Activated CD4-positive, alpha-beta T cell treated with anti-CD3 and anti-CD28 coated beads, Interleukin-2, Interleukin-4, amounts not matched to agents 100 ng/mL and 50 ng/mL, durations not matched to agents 16 hours and 8 hours (primary cell): ENCODE results near the gene NXN.
"Not testable (repeated sequence)": the region's sequence is repeated elsewhere in the genome, so short reads cannot be mapped to it uniquely, and the experiment has no call there.

Experiments used
- DNase-seq: peaks from one replicate; pipeline ENCODE4 v3.0.0-alpha.2; 2020; ENCODE audit warnings: low spot score

Gene NXN

DNA sequence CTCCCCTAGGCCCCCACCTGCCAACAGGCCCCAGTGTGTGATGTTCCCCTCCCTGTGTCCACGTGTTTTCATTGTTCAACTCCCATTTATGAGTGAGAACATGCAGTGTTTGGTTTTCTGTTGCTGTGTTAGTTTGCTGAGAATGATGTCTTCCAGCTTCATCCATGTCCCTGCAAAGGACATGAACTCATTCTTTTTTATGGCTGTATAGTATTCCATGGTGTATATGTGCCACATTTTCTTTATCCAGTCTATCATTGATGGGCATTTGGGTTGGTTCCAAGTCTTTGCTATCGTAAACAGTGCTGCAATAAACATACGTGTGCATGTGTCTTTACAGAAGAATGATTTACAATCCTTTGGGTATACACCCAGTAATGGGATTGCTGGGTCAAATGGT, 150.0 kb downstream of the NXN start:
- DNase-seq: not testable (repeated sequence)

DNA sequence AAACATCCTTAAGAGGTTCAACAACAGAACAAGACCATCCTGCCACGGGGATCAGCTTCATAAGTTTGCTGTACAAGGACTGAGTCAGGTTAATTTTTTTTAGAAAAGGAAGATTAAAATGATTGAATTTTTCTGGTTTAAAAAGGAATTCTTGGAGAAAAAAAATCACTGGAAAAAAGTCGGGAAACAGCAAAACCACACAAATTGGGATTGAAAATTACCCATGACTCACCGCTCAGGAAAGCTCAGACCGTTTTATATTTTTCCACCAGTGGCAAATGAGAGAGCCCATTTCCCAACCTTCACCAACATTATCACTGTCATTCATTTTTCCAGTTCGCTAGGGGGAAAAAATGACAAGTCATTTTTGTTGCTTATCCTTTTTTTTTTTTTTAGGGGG, 150.8 kb downstream of the NXN start:
- no peak for DNase-seq

DNA sequence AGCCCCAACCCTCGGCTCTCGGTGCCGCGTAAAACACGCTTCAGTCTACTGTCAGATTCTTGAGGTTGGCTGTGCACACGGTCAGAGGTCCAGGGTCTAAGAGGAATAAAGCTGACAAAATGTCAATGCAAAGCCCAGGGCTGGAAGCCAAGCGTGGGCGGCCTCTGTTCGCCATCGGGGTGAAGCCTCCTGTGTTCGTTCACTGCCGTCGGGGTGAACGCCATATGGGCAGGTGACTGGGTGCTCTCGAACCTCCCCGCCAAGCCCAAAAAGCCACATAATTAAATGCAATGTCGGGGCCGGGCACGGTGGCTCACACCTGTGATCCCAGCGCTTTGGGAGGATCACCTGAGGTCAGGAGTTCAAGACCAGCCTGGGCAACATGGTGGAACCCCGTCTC, 152.8 kb downstream of the NXN start:
- no peak for DNase-seq

DNA sequence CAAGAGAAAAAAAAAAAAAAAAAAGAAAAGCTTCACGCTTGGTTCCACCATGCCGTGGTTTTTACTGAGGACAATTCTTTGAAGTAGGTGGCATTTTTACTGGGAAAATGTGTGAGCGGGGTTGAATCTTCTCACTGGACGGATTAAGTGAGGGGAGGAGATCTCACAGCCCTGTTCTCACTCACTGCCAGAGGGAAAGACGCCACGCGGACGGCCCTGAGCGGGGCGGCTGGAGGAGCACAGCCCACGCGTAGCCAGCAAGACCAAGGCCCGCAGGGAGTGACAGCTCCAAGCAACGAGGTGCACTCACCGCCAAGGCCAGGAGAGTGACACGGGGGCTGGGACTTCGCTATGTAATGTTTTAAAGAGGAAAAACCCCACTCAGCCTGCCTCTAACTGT, 154.4 kb downstream of the NXN start:
- no peak for DNase-seq

DNA sequence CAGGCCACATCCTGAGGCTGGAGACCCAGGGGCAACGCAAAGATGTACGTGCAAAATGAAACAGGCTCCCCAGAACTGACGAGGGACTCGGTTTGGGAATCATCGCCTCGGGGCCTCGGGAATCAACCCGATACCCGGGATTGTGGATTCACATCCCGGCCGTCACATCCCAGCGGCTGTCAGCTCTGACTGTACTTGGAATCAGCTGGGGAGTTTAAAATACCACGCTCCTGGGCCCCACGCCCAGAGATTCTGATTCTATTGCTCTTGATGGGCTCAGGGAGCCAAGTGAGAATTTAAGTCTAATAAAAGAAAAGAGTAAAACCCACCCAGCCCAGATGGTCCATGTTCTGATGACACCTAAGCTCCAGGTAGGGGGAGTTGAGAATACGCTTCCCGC, 155.2 kb downstream of the NXN start:
- DNase-seq: no peak

DNA sequence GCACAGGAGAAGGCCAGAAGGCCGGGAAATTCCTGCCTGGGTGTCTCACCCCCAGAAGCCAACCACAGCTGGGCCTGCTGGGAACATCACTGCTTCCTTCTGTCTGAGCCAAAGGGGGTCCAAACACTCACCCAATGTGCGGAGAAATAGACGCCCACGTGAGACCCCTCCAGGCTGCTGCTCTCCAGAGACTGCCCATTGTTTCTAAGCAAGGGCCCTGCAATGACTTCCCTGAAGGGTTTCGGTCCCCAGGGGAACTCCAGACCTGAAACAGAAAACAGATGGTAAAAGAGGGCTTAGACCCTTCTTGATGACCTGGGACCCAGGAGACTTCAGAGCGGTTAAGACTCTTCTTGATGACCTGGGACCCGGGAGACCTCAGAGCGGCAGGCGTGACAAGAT, 156.1 kb downstream of the NXN start:
- no peak for DNase-seq

DNA sequence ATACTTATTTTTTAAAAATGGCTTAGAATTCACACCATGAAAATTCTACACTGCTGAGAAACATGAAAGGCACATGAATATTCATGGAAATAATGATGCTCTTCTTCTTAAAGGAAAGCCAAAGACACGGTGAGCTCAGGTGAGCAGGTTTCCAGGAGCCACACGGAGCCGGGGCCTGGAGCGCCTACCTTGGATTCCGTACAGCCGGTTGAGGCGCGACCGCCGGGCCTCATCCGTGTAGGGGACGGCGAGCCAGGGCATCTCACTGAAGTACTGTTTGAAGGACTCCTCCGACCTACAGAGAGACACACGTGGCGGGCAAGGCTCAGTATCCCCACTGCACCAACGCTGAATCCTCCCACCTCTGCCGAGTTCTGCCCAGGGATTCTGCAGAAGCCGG, 160.3 kb downstream of the NXN start:
- no peak for DNase-seq

DNA sequence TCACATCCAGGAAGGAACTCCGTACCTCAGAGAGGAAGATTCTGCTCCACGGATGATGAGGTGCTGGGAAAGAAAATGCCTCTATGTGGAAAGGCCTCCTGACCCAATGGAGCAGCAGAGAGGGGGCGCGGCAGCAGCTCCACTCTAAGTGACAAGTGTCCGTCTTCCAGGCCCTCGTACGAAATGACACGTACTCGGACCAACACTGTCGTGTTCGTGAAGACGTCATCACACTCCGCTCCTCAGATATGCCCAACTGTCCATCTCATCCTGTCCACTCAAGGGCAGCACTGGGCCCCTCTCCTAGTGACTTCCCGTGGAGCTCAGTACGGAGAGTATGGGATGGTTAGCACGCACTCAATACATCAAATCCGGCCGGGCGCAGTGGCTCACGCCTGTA, 165.2 kb downstream of the NXN start:
- DNase-seq: no peak

DNA sequence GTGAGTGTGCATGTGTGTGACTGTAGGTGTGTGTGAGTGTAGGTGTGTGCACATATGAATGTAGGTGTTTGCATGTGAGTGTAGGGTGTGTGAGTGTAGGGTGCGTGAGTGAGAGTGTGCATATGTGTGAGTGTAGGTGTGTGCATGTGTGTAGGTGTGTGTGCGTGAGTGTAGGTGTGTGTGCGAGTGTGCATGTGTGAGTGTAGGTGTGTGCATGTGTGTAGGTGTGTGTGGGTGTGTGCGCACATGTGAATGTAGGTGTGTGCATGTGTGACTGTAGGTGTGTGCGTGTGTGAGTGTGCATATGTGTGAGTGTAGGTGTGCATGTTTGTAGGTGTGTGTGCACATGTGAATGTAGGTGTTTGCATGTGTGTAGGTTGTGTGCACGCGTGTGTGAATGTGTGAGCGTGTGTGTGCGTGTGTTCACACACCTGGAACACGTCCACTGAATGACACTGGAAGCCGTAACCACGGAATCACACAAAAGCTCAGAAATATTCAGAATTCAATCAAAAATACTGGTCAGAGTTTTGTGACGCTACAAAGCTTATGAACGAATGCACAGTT, 166.9 kb downstream of the NXN start:
- no peak for DNase-seq

DNA sequence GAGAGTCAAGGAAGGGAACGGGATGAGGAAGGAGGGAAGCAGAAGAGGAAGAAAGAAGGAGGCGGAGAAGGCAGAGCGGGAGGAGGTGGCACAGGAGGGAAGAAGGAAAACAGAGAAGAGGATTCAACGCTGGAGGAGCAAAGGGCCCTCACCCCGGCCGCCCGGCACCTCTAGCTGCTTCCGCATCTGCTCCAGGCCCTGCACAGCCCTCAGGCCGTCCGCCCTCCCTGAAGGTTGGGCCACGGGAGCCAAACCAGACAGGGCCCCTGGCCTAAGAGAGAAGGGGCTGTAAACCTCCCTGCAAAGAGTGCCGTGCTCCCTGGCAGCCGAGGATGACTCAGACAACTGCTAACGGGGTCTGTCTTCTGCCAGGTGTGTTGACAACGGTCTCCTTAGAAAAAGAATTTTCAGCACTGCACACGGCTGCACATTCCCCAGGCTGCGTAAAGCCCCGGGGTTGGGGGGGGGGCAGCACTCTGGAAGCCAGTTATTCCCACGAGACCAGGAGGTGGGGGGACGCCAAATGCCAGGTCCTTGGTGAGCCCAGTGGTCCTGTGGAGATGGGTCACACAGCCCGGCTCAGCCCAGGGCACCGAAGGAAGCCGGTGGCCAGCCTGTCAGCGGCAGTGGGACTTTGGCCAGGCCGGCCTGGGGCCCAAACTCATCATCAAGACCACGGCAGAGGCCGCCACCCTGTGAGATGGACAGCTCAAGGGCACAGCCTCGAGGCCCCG, 168.4 kb downstream of the NXN start:
- DNase-seq: no peak

DNA sequence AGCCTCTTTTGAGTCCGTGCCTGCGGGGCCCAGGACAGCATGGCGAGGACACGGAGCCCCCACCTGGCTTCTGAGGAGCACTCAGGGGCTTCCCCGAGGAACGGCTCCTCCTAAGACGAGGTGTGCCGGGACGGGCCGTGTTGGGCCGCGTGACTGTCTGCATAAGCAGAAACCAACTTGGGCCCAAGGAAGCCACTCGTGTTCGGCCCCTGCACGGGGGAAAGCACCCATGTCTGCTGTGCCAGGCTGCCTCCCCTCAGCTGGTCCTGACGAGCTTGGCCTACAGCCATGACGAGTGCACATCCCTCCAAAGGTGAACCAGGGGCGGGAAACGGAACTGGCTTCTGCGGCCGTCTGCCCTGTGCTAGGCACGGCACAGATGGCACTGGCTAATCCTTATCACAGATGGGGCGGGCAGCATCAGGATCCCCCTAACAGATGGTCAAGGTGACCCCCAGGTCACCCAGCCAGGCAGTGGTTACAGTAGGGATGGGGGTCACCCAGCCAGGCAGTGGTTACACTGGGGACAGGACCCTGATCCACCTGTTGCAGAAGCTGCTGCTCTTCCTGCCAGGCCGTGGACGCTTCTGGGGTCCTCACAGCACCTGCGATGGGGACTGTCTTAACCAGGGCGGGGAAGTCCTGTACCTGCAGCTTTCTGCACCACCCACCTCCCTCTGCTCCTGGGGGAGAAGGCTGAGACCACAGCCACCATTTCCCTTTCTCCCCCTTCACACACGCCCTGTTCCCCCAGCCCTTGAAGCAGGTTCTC, 171.9 kb downstream of the NXN start:
- DNase-seq: no peak

DNA sequence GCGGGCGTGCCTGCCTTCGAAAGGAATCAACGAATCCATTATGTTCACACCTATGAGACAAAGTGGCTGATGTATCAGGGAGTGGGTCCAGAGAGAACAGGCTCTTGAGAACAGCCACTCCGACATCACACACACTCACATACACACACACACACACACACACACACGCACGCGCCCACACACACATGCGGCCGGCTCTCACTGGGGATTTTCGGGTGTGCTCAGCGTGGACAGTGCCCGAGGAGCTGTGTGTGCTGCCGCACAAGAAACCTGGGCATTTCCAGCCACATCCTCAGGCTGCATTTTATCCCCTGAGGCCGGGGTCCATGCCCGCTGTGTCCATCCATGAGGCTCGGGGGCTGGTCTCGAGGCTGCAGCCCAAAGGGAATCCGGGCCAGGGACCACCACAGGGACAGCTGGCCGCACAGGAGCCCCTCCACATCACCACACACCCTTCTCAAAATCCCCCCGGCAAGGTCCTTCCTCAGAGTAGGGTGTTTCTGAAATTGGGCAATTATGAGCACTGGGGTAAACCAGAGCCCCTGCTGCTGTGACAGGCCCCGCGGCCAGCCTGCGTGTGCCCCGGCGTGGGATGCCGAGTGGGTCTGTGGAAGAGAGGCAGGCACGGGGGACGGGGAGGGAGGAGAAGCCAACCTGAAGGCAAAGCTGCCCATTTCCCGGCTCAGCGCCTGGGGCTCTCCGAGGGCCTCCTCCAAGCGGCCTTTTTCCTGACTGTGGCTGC, 172.6 kb downstream of the NXN start:
- DNase-seq: no peak

DNA sequence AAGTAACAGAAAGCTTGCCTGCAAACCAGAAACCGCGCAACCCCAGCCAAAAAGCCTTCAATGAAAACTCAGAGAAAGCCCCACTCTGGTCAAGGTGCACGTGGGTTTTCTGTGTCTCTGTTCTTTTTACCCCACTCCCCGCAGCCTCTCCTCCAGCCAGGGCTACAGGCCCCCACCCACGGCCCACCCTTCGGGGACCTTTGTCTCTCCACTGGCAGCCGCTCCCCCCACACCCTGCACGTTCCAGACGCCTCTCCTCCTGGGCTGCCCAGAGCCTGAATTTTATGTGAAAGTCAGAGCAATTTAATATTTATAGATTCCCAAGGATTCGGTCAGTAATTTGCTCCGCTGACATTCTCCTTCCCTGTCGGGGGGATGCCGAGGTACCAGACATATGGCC, 173.2 kb downstream of the NXN start:
- no peak for DNase-seq

DNA sequence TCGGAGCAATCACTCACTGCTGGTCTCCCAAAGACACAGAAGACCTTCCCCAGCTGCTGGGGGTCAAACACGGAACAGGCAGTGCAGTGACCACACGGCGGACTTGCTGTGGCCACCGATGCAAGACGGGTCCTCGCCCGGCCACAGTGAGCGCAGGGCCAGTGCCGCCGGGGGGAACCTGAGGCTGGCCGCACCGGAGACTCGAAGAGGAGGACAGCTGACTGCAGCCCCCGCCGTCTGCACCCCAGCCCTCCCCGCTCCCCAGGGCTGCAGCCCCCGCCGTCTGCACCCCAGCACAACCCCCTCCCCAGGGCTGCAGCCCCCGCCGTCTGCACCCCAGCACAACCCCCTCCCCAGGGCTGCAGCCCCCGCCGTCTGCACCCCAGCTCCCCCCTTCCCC, 173.7 kb downstream of the NXN start:
- DNase-seq: not testable (repeated sequence)

DNA sequence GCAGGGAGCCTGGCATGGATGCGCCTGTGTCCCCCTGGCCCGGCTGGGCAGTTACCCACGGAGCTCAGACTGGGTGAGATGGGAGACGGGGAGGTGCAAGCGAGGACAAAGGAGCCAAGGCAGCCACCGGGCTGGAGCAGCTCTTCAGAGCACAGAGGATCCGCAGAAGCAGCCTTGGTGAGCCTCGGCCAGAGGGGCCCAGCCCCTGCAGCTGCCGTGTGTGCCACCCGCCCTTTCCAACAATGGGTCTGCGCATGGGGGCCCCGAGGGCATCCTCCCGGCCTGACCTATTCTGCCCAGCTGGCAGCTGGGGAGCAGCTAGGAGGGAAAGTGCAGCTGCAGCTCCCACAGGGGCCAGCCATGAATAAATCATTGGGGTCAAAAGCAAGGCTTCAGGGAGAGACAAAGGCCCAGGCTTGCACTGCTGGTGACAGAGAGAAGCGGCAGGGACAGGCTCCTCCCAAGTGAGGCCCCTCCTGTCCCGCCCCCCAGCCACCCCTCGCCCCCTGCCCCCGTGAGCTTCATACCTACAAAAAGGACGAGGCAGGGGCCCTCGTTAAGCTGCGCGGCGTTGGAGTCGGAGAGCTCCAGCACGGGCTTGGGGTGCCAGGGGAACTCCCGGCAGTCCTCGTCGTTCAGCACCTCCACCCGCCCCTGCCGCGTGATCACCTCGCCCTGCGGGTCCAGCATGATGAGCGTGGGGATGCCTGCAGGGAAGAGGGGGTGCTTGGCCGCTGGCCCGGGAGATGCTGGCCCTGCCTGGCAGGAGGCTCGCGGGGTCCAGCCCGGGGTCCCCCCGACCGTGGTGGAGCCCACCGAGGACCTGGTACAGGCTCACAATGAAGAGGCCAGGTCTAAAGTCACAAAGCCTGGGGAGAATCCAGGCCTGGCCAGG, 174.8 kb downstream of the NXN start:
- DNase-seq: no peak

DNA sequence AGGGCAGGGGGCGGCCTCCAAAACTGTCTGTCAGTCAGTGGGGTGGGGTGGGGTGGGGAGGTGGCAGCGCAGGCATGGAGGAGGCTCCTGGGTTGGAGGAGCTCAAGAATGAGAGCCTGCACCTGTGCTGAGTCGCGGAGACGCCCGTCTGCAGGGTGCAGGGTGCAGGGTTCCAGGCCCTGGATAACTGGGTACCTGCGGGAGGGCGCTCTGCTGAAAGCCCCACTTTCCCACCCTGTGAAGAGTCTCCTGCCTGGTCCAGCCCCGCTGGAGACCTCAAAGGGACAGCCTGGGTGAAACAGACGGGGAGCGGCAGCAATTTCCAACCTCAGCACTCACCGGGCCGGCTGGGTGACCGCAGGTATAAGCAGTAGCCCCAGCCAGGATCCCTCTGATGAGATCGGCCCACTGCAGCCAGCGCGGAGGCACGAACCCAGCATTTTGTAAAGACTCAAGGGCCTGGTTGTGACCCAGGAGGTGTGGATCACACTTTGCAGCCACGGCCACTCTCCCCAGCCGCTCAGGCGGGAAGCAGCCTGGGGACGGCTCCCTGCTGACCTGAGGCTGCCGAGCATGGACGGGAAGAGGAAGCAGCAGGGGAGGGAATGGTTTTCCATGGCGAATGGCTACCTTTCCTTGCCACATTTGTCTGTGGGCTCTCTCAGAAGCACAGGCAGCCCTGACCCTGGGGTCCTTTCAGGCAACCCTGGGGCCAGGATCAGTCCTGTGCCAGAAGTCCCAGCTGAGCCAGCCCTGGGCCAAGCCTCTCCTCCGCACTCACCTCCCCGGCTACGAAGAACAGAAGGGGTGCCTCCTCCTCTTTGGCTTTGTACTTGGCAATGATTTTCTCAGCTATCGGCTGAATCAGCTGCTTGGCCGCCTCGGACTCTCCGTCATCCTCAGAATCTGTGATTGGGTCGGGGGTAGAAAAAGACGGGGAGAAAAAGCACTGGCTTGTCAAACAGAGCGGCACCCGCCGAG, 176.4 kb downstream of the NXN start:
- DNase-seq: no peak

DNA sequence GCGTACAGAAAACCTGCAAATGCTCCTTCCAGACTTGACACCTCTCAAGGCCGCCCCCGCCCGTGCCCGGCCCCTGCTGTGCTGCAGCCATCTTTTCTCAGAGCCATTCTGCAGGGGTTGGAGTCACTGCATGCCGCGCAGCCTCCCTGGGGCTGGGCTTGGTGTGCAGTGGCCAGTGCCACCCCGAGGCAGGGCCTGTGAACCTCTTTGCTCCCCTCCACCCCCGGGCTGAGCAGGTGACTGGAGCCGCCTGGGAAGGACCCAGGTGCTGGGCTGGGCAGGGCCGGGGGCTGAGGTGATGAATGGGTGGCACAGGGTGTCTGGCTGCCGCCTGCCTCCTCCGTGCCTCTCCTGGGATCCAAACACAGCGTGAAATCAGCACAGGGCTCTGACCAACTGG, 177.1 kb downstream of the NXN start:
- no peak for DNase-seq

DNA sequence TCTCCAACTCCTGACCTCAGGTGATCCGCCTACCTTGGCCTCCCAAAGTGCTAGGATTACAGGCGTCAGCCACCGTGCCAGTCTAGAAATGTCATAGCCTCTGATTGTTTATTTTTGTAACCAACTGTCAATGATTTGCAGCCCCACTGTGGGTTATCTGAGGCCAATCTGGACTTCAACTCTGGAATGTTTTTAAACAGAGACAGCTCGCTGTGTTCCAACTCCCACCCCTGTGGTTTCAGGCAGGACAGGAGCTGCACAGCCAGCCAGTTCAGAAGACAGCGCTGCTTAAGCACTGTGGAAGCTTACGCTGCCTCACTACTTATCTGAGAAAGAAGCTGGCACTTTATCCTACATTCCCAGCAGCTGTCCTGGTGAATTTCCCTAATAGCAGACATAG, 177.9 kb downstream of the NXN start:
- no peak for DNase-seq

DNA sequence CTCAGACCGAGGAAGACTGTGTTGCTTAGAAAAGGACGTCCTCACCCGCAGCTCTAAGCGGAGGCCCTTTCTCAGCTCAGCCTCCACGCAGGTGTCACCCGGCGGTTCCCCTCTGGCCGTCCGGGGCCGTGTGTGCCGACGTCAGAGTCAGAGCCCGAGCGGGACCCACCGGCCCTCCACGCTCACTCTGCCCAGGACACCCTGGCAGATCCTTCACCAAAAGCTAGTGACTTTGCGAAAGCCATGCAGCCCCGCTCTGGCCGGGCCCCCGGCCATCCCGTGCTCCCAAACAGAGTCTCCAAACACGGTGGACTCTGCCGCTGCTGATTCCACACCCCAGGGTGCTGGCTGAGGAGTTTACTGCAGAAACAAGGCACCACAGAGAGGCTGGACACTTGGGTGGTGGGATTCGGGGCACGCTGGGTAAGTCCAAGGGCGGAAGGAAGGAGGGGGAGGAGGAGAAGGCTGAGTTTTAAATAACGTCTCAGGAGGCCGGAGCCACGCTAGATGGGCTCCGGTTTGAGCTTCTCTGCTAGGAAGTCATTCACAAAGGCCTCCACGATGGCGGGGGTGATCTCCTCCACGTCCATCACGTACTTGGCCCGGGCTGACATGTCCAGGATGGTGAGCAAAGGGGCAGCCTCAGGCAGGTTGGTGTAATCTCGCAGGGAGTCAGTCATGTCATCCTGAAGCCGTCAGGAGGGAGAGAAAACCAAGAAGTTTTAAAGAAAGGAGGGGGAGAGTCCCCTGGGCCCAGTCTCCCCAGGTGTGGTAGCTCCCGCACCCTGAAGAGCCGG, 178.9 kb downstream of the NXN start:
- DNase-seq: no peak

DNA sequence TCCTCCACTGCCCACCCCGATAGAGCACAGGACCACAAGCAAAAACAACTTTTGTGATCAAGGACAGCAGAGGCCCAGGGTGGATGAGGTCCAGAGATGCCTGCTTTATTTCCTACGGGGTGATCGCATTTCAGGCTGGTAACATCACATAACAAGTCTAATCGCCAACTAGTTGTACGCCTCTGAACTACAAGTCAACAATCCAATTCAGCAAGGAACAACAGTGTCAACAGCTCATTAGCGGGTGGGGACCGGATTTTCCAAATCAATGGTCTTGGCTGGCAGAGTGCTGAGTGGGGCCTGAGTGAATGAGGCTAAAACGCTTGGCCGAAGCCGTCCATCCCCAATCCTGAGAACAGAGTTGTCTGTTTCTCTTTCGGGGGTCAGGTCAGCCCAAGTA, 180.3 kb downstream of the NXN start:
- DNase-seq: no peak
